Naive thymus-derived CD8-positive, alpha-beta T cell (primary cell): Measurements from ENCODE around the gene NEGR1. TPM values are rescaled to one million over a fixed set of nuclear protein-coding genes. Genes with fewer than 3 reads are reported as not detected.

Experiments used
- ATAC-seq, 2 donors: fragments of 150-1000 bp; cut with Tn5 transposase in 1 of 2; sonication (Bioruptor Pico), chemical (Tn5 transposase) in 1 of 2; 1 replicate in 1 of 2; 2 replicates in 1 of 2; pipeline ENCODE4 v1.10.0; 2021; ENCODE audit warnings: mild to moderate bottlenecking in 2 of 2, moderate library complexity in 2 of 2
- POLR2A ChIA-PET: fragments of 350-600 bp; sonication (Branson Sonifier 250); formaldehyde crosslinking; loops from one replicate; lab custom pipeline; 2021; ENCODE audit warnings: antibody characterized with exemption; lab: Charles Lee
- DNase-seq, 10 donors: peaks; one replicate each; pipeline versions ENCODE4 v3.0.0 to v3.0.0-alpha.2; 2020 to 2022
- H3K27ac Mint-ChIP-seq, 10 donors: one replicate each; pipeline ENCODE4 v1.8.0; 2020 to 2022; ENCODE audit warnings: mild to moderate bottlenecking in 10 of 10, mixed read lengths in 10 of 10, moderate library complexity in 4 of 10, inconsistent platforms in 1 of 10
- H3K27me3 Mint-ChIP-seq, 5 donors: one replicate each; pipeline ENCODE4 v1.8.0; 2021 to 2022; ENCODE audit warnings: mixed read lengths in 5 of 5
- H3K36me3 Mint-ChIP-seq, 3 donors: one replicate each; pipeline ENCODE4 v1.8.0; 2020 to 2022; ENCODE audit warnings: mixed read lengths in 3 of 3, mild to moderate bottlenecking in 2 of 3, inconsistent platforms in 1 of 3
- H3K4me1 Mint-ChIP-seq, 4 donors: one replicate each; pipeline ENCODE4 v1.8.0; 2021 to 2022; ENCODE audit warnings: mixed read lengths in 4 of 4
- H3K4me3 Mint-ChIP-seq, 10 donors: one replicate each; pipeline ENCODE4 v1.8.0; 2020 to 2022; ENCODE audit warnings: mild to moderate bottlenecking in 10 of 10, mixed read lengths in 10 of 10, moderate library complexity in 6 of 10, inconsistent platforms in 1 of 10
- H3K9me3 Mint-ChIP-seq, 9 donors: one replicate each; pipeline ENCODE4 v1.8.0; 2020 to 2022; ENCODE audit warnings: mixed read lengths in 9 of 9, mild to moderate bottlenecking in 3 of 9, inconsistent platforms in 1 of 9, moderate library complexity in 1 of 9
- polyA plus RNA-seq, 3 donors: library from polyadenylated mRNA; unstranded; fragments of 300-500 nt; fragmentation: Illumina TruSeq; gene quantifications; one replicate each; pipeline ENCODE4 v1.2.3, GENCODE V29; 2021
- total RNA-seq, 8 experiments: library from RNA in 2 of 8; stranded (reverse) in 2 of 8; gene quantifications; one replicate each; pipeline ENCODE4 v1.2.3 and lab custom pipeline; 2021 to 2026

NEGR1 gene
- total and polyA plus RNA-seq, 5 experiments from 2014 or later = not detected

GRCh38 chr1:72101840-72102632 is 180.3 kb downstream of the NEGR1 start:
- POLR2A ChIA-PET = no interaction called here
- H3K27ac Mint-ChIP-seq = no peak overlapping the region
- no peak for ATAC-seq
- H3K27me3 Mint-ChIP-seq = no peaks in the 10 kb centered on the region
- DNase-seq = no peak
- H3K36me3 Mint-ChIP-seq = no peaks in the 10 kb centered on the region
- H3K4me1 Mint-ChIP-seq = no peaks in the 10 kb centered on the region
- H3K9me3 Mint-ChIP-seq = peaks cover 0 to 4% (median 0%) of the 10 kb centered on the region in 9 donors
- H3K4me3 Mint-ChIP-seq = no peak overlapping the region

GRCh38 chr1:72100771-72101170 is 181.6 kb downstream of the NEGR1 start:
- no peaks in the 10 kb centered on the region for H3K27me3 Mint-ChIP-seq
- H3K4me3 Mint-ChIP-seq = no peak overlapping the region
- H3K36me3 Mint-ChIP-seq = no peaks in the 10 kb centered on the region
- H3K27ac Mint-ChIP-seq = no peak overlapping the region
- H3K9me3 Mint-ChIP-seq = peaks cover 0 to 4% (median 0%) of the 10 kb centered on the region in 9 donors
- no peak for DNase-seq
- no peaks in the 10 kb centered on the region for H3K4me1 Mint-ChIP-seq
- ATAC-seq = no peak
- POLR2A ChIA-PET = no interaction called here

GRCh38 chr1:72097851-72098570 is 184.3 kb downstream of the NEGR1 start:
- H3K27ac Mint-ChIP-seq = no peak overlapping the region
- H3K9me3 Mint-ChIP-seq = no peaks in the 10 kb centered on the region
- H3K4me1 Mint-ChIP-seq = no peaks in the 10 kb centered on the region
- no peak for DNase-seq
- no peaks in the 10 kb centered on the region for H3K27me3 Mint-ChIP-seq
- POLR2A ChIA-PET = no interaction called here
- H3K36me3 Mint-ChIP-seq = no peaks in the 10 kb centered on the region
- no peak overlapping the region for H3K4me3 Mint-ChIP-seq
- no peak for ATAC-seq

GRCh38 chr1:72094209-72094608 is 188.1 kb downstream of the NEGR1 start:
- Mint-ChIP-seq H3K27me3 (no peaks in the 10 kb centered on the region), H3K9me3 (peaks cover 0 to 3% (median 0%) of the 10 kb centered on the region in 9 donors), H3K4me1 (no peaks in the 10 kb centered on the region), H3K36me3 (no peaks in the 10 kb centered on the region), H3K27ac (no peak overlapping the region), H3K4me3 (no peak overlapping the region)
- ATAC-seq = no peak
- POLR2A ChIA-PET = no interaction called here
- DNase-seq = no peak

GRCh38 chr1:72086394-72086793 is 195.9 kb downstream of the NEGR1 start:
- Mint-ChIP-seq H3K4me1 (no peaks in the 10 kb centered on the region), H3K9me3 (peaks cover 0 to 4% (median 0%) of the 10 kb centered on the region in 9 donors), H3K27me3 (no peaks in the 10 kb centered on the region), H3K36me3 (no peaks in the 10 kb centered on the region), H3K27ac (no peak overlapping the region), H3K4me3 (no peak overlapping the region)
- POLR2A ChIA-PET = no interaction called here
- ATAC-seq = no peak
- DNase-seq = no peak

GRCh38 chr1:72075425-72075824 is 206.9 kb downstream of the NEGR1 start:
- POLR2A ChIA-PET = no interaction called here
- DNase-seq (no peak), ATAC-seq (no peak)
- Mint-ChIP-seq H3K36me3 (no peaks in the 10 kb centered on the region), H3K9me3 (peaks cover 0 to 3% (median 0%) of the 10 kb centered on the region in 9 donors), H3K4me1 (no peaks in the 10 kb centered on the region), H3K27me3 (no peaks in the 10 kb centered on the region), H3K4me3 (no peak overlapping the region), H3K27ac (no peak overlapping the region)

GRCh38 chr1:72066431-72066830 is 215.9 kb downstream of the NEGR1 start:
- Mint-ChIP-seq H3K4me3 (no peak overlapping the region), H3K36me3 (no peaks in the 10 kb centered on the region), H3K4me1 (peaks cover 0 to 6% (median 0%) of the 10 kb centered on the region in 4 donors), H3K9me3 (peaks cover 0 to 2% (median 0%) of the 10 kb centered on the region in 9 donors), H3K27me3 (peaks cover 0 to 6% (median 0%) of the 10 kb centered on the region in 5 donors), H3K27ac (no peak overlapping the region)
- ATAC-seq (no peak), DNase-seq (no peak)
- POLR2A ChIA-PET = no interaction called here

GRCh38 chr1:72064196-72065075 is 217.9 kb downstream of the NEGR1 start:
- Mint-ChIP-seq H3K36me3 (no peaks in the 10 kb centered on the region), H3K27ac (no peak overlapping the region), H3K27me3 (peaks cover 0 to 6% (median 0%) of the 10 kb centered on the region in 5 donors), H3K4me3 (no peak overlapping the region), H3K4me1 (peaks cover 0 to 6% (median 0%) of the 10 kb centered on the region in 4 donors), H3K9me3 (peaks cover 0 to under 1% (median 0%) of the 10 kb centered on the region in 9 donors)
- DNase-seq (no peak), ATAC-seq (no peak)
- POLR2A ChIA-PET = no interaction called here

GRCh38 chr1:72063364-72064044 is 218.8 kb downstream of the NEGR1 start:
- Mint-ChIP-seq H3K9me3 (no peaks in the 10 kb centered on the region), H3K4me3 (no peak overlapping the region), H3K4me1 (peaks cover 0 to 6% (median 0%) of the 10 kb centered on the region in 4 donors), H3K27ac (no peak overlapping the region), H3K36me3 (no peaks in the 10 kb centered on the region), H3K27me3 (peaks cover 0 to 6% (median 0%) of the 10 kb centered on the region in 5 donors)
- DNase-seq (no peak), ATAC-seq (no peak)
- POLR2A ChIA-PET = no interaction called here

GRCh38 chr1:72062584-72062983 is 219.8 kb downstream of the NEGR1 start:
- Mint-ChIP-seq H3K4me1 (peaks cover 0 to 6% (median 0%) of the 10 kb centered on the region in 4 donors), H3K36me3 (no peaks in the 10 kb centered on the region), H3K27me3 (peaks cover 0 to 6% (median 0%) of the 10 kb centered on the region in 5 donors), H3K27ac (no peak overlapping the region), H3K9me3 (no peaks in the 10 kb centered on the region), H3K4me3 (no peak overlapping the region)
- POLR2A ChIA-PET = no interaction called here
- ATAC-seq (no peak), DNase-seq (no peak)

- peaks cover 0 to 6% (median 0%) of the 10 kb centered on the region in 5 donors for H3K27me3 Mint-ChIP-seq
- DNase-seq (no peak), ATAC-seq (no peak)
- POLR2A ChIA-PET = no interaction called here
- H3K4me3 Mint-ChIP-seq = no peak overlapping the region
- H3K27ac Mint-ChIP-seq = no peak overlapping the region
- peaks cover 0 to 6% (median 0%) of the 10 kb centered on the region in 4 donors for H3K4me1 Mint-ChIP-seq
- no peaks in the 10 kb centered on the region for H3K36me3 Mint-ChIP-seq
- no peaks in the 10 kb centered on the region for H3K9me3 Mint-ChIP-seq
Measured at GRCh38 chr1:72060466-72061245, 221.7 kb downstream of the NEGR1 start.
